Endothelial cell (in vitro differentiated cells): ENCODE results near the gene MARS1. TPM values are rescaled to one million over a fixed set of nuclear protein-coding genes. Genes with fewer than 3 reads are reported as not detected.

Source experiments
- DNase-seq: peaks from one replicate; pipeline ENCODE4 v3.0.0; 2021; ENCODE audit warnings: low spot score
- H3K27ac Mint-ChIP-seq: one replicate; pipeline ENCODE4 v1.8.0; 2021; ENCODE audit warnings: mixed read lengths, inconsistent platforms; ENCODE audit not compliant: unreplicated experiment
- H3K27me3 Mint-ChIP-seq: one replicate; pipeline ENCODE4 v1.8.0; 2021; ENCODE audit warnings: mild to moderate bottlenecking, moderate library complexity, mixed read lengths, inconsistent platforms; ENCODE audit not compliant: unreplicated experiment
- H3K36me3 Mint-ChIP-seq: one replicate; pipeline ENCODE4 v1.8.0; 2021; ENCODE audit warnings: mild to moderate bottlenecking, low read depth, mixed read lengths, inconsistent platforms; ENCODE audit not compliant: unreplicated experiment
- H3K4me1 Mint-ChIP-seq: one replicate; pipeline ENCODE4 v1.8.0; 2021; ENCODE audit warnings: mild to moderate bottlenecking, mixed read lengths, inconsistent platforms; ENCODE audit not compliant: unreplicated experiment
- H3K4me3 Mint-ChIP-seq: one replicate; pipeline ENCODE4 v1.8.0; 2021; ENCODE audit warnings: mild to moderate bottlenecking, mixed read lengths, inconsistent platforms; ENCODE audit not compliant: unreplicated experiment
- H3K9me3 Mint-ChIP-seq: one replicate; pipeline ENCODE4 v1.8.0; 2021; ENCODE audit warnings: mixed read lengths, inconsistent platforms; ENCODE audit not compliant: unreplicated experiment
- CTCF ChIP-seq: fragments of 200-600 bp; sonication (generic); IDR thresholded peaks from one replicate; pipeline ENCODE4 v1.5.0; 2021; ENCODE audit warnings: antibody characterized with exemption; ENCODE audit not compliant: unreplicated experiment
- total RNA-seq: library from RNA; stranded (reverse); fragmentation: NEBNext Ultra II Directional; extraction: Animal tissue kit (Norgen Biotek cat#: 25700); gene quantifications from one replicate; pipeline ENCODE4 v1.2.1, GENCODE V29; 2021; ENCODE audit not compliant: unreplicated experiment

Gene MARS1
- total RNA-seq, 1 donor from 2014 or later: 183 TPM

GRCh38 chr12:57521525-57522010 is 33.7 kb downstream of the MARS1 start:
- Mint-ChIP-seq H3K27ac (peak overlapping the region; percentile 87), H3K9me3 (no peaks in the 10 kb centered on the region), H3K4me1 (peaks cover 46% of the 10 kb centered on the region), H3K4me3 (peak overlapping the region; percentile 92), H3K27me3 (peaks cover 33% of the 10 kb centered on the region), H3K36me3 (peaks cover 35% of the 10 kb centered on the region)
- no peak for TF ChIP-seq CTCF
- peak; percentile 55 for DNase-seq

- peaks cover 33% of the 10 kb centered on the region for H3K27me3 Mint-ChIP-seq
- H3K9me3 Mint-ChIP-seq: no peaks in the 10 kb centered on the region
- peak; percentile 93 for DNase-seq
- H3K4me3 Mint-ChIP-seq: peak within 1 kb of the TSS; percentile 95
- peaks cover 29% of the 10 kb centered on the region for H3K36me3 Mint-ChIP-seq
- peak within 1 kb of the TSS; percentile 88 for H3K27ac Mint-ChIP-seq
- no peak for TF ChIP-seq CTCF
- H3K4me1 Mint-ChIP-seq: peaks cover 40% of the 10 kb centered on the region
Observed at GRCh38 chr12:57522011-57522886, 34.4 kb downstream of the MARS1 start, which contains the start of gene MBD6. Gene MBD6, plus strand, starts transcription at chr12:57522824. Its CDS starts 1,480 bp downstream, at chr12:57524304.

- peak; percentile 49 for DNase-seq
- Mint-ChIP-seq H3K4me1 (peaks cover 37% of the 10 kb centered on the region), H3K36me3 (peaks cover 26% of the 10 kb centered on the region), H3K9me3 (no peaks in the 10 kb centered on the region), H3K27ac (peak overlapping the region; percentile 88), H3K4me3 (peak overlapping the region; percentile 95), H3K27me3 (peaks cover 34% of the 10 kb centered on the region)
- no peak for TF ChIP-seq CTCF
Observed at GRCh38 chr12:57522887-57523705, 35.2 kb downstream of the MARS1 start.

GRCh38 chr12:57523706-57524614 is 36.1 kb downstream of the MARS1 start:
- TF ChIP-seq CTCF: no peak
- DNase-seq: no peak
- Mint-ChIP-seq H3K9me3 (no peaks in the 10 kb centered on the region), H3K36me3 (peaks cover 25% of the 10 kb centered on the region), H3K27ac (peak overlapping the region; percentile 88), H3K4me3 (peak overlapping the region; percentile 95), H3K27me3 (peaks cover 36% of the 10 kb centered on the region), H3K4me1 (peaks cover 29% of the 10 kb centered on the region)
